Kidney (tissue), 14 donors: ENCODE results near the gene WBP2NL. TPM values are rescaled to one million over a fixed set of nuclear protein-coding genes. Genes with fewer than 3 reads are reported as not detected.

Experiments used
- DNase-seq, 5 donors: peaks; one replicate each; pipeline ENCODE4 v3.0.0-alpha.2; 2013 to 2020
- FAIRE-seq: peaks from 2 replicates; lab custom pipeline; 2012; peaks lifted over from hg19 to GRCh38; lab: Jason Lieb, UNC
- H3K27ac ChIP-seq, 2 donors: one replicate each; pipeline ENCODE4 v1.7.0; 2013; ENCODE audit warnings: low read depth in 2 of 2, low read length in 2 of 2, inconsistent platforms in 1 of 2
- H3K27me3 ChIP-seq: one replicate; pipeline ENCODE4 v1.7.1; 2013; ENCODE audit warnings: low read length, inconsistent platforms; ENCODE audit not compliant: control insufficient read depth, insufficient read depth
- H3K36me3 ChIP-seq, 3 donors: one replicate each; pipeline versions ENCODE4 v1.7.0 to v1.7.1; 2013; ENCODE audit warnings: low read length in 3 of 3, control low read depth in 1 of 3, inconsistent platforms in 1 of 3; ENCODE audit not compliant: insufficient read depth in 3 of 3, control insufficient read depth in 2 of 3
- H3K4me1 ChIP-seq, 3 donors: one replicate each; pipeline versions ENCODE4 v1.7.0 to v1.7.1; 2013; ENCODE audit warnings: low read length in 3 of 3, inconsistent platforms in 1 of 3, low read depth in 1 of 3; ENCODE audit not compliant: control insufficient read depth in 2 of 3, insufficient read depth in 2 of 3
- H3K4me3 ChIP-seq, 3 donors: one replicate each; pipeline versions ENCODE4 v1.7.0 to v1.8.1; 2013; ENCODE audit warnings: low read length in 3 of 3, control low read depth in 1 of 3, inconsistent platforms in 1 of 3
- H3K9ac ChIP-seq, 3 donors: one replicate each; pipeline versions ENCODE4 v1.7.0 to v1.7.1; 2013; ENCODE audit warnings: low read length in 3 of 3, control low read depth in 1 of 3, inconsistent platforms in 1 of 3
- H3K9me3 ChIP-seq, 3 donors: one replicate each; pipeline versions ENCODE4 v1.7.0 to v1.7.1; 2013; ENCODE audit warnings: low read length in 3 of 3, control low read depth in 1 of 3, inconsistent platforms in 1 of 3; ENCODE audit not compliant: control insufficient read depth in 2 of 3, insufficient read depth in 1 of 3
- intact Hi-C: fragments of 100-400 bp; cut with DNase I; formaldehyde crosslinking; loops from one replicate; pipeline ENCODE4 v1.11.1; 2022
- polyA plus RNA-seq: library from polyadenylated mRNA; stranded (reverse); fragments of 350-450 nt; fragmentation: Illumina TruSeq; extraction: RNeasy Lipid Tissue Mini Kit (QIAGEN cat#74804); gene quantifications from one replicate; pipeline ENCODE4 v1.2.3, GENCODE V29; 2014; ENCODE audit warnings: low read depth, low replicate concordance; ENCODE audit not compliant: insufficient read depth
- total RNA-seq: library from RNA; stranded (reverse); fragmentation: NEBNext Ultra II Directional; extraction: Animal tissue kit (Norgen Biotek cat#: 25700); gene quantifications from one replicate; pipeline ENCODE4 v1.2.1, GENCODE V29; 2021
- TF ChIP-seq, protein P1 (sequence below): IDR thresholded peaks from 3 replicates; pipeline ENCODE4 v1.5.1; 2012; ENCODE audit warnings: mild to moderate bottlenecking, moderate library complexity, borderline replicate concordance; ENCODE audit not compliant: insufficient read depth; ENCODE audit errors: extremely low read depth
- donor health status: control.
- donor health status: control.
- donor health status: control.
- donor health status: control.
- donor health status: control.
- donor health status: DM: yes; HTN: yes; CAD: no.
- donor health status: Normal renal cell carcinoma (clear cell type).

The WBP2NL gene
- total and polyA plus RNA-seq, 2 donors from 2014 or later = 0.84 to 2.5 TPM

DNA sequence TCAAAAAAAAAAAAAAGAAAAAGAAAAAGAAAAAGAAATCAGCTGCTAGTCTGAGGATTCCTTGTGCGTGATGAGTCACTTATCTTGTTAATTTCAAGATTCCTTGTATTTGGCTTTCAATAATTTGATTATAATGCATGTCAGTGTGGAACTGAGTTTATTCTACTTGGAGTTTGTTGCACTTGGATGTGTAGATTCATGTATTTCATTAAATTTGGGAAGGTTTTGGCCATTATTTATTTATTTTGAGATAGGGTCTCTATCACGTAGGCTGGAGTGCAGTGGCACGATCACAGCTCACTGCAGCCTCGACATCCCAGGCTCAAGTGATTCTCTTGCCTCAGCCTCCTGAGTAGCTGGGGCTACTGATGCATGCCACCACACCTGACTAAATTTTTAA is 14.8 kb downstream of the WBP2NL start:
- Histone ChIP-seq H3K27ac (no peak overlapping the region), H3K4me1 (no peaks in the 10 kb centered on the region), H3K9ac (no peak overlapping the region), H3K9me3 (peaks cover 0 to 10% (median 4%) of the 10 kb centered on the region in 3 donors), H3K36me3 (no peaks in the 10 kb centered on the region), H3K4me3 (no peak overlapping the region), H3K27me3 (no peaks in the 10 kb centered on the region)
- no peak for DNase-seq
- intact Hi-C loops = no loop called here
- no peak for FAIRE-seq
- TF ChIP-seq, protein P1, sequence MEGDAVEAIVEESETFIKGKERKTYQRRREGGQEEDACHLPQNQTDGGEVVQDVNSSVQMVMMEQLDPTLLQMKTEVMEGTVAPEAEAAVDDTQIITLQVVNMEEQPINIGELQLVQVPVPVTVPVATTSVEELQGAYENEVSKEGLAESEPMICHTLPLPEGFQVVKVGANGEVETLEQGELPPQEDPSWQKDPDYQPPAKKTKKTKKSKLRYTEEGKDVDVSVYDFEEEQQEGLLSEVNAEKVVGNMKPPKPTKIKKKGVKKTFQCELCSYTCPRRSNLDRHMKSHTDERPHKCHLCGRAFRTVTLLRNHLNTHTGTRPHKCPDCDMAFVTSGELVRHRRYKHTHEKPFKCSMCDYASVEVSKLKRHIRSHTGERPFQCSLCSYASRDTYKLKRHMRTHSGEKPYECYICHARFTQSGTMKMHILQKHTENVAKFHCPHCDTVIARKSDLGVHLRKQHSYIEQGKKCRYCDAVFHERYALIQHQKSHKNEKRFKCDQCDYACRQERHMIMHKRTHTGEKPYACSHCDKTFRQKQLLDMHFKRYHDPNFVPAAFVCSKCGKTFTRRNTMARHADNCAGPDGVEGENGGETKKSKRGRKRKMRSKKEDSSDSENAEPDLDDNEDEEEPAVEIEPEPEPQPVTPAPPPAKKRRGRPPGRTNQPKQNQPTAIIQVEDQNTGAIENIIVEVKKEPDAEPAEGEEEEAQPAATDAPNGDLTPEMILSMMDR = no peak

- no peaks in the 10 kb centered on the region for H3K36me3 ChIP-seq
- FAIRE-seq (no peak), DNase-seq (no peak)
- no peak overlapping the region for H3K27ac ChIP-seq
- TF ChIP-seq, protein P1 = no peak
- no peaks in the 10 kb centered on the region for H3K9me3 ChIP-seq
- H3K4me3 ChIP-seq = no peak overlapping the region
- intact Hi-C loops = no loop called here
- no peak overlapping the region for H3K9ac ChIP-seq
- H3K27me3 ChIP-seq = no peaks in the 10 kb centered on the region
- no peaks in the 10 kb centered on the region for H3K4me1 ChIP-seq
Observed at GRCh38 chr22:42016111-42016510, 17.5 kb downstream of the WBP2NL start.

DNA sequence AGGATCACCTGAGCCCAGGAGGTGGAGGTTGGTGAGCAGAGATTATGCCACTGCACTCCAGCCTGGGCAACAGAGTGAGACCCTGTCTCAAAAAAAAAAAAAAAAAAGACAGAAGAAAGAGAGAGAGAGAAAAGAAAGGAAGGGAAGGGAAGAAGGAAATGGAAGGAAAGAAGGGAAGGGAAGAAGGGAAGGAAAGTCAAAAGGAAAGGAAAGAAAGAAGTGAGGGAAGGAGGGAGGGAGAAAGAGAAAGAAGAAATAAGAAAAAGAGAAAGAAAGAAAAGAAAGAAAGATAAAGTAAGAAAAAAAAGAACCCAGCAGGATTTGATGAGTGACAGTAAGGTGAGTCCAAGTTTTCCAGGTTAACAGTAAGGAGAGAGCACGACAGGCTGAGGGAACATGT is 19.6 kb downstream of the WBP2NL start:
- intact Hi-C loops = no loop called here
- H3K27ac ChIP-seq = no peak overlapping the region
- H3K4me3 ChIP-seq = no peak overlapping the region
- TF ChIP-seq, protein P1 = no peak
- H3K4me1 ChIP-seq = no peaks in the 10 kb centered on the region
- DNase-seq (no peak), FAIRE-seq (no peak)
- no peaks in the 10 kb centered on the region for H3K9me3 ChIP-seq
- H3K9ac ChIP-seq = no peak overlapping the region
- no peaks in the 10 kb centered on the region for H3K36me3 ChIP-seq
- no peaks in the 10 kb centered on the region for H3K27me3 ChIP-seq

DNA sequence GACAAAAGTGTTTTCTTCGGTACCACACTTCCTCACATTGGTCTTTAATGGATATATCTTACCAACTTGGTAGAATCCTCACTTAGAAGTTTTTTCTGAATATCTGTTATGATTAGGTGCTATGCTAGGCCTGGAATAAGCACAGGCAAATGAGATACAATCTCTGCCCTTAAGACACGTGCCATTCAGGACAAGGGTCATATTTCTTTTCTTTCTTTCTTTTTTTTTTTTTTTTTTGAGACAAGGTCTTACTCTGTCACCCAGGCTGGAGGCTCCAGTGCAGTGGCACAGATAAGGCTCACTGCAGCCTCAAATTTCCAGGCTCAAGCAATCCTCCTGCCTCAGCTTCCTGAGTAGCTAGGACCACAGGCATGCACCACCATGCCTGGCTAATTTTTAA is 23.0 kb downstream of the WBP2NL start:
- H3K9ac ChIP-seq = no peak overlapping the region
- FAIRE-seq (no peak), DNase-seq (no peak)
- TF ChIP-seq, protein P1 = no peak
- H3K4me3 ChIP-seq = no peak overlapping the region
- no peak overlapping the region for H3K27ac ChIP-seq
- H3K4me1 ChIP-seq = no peaks in the 10 kb centered on the region
- no peaks in the 10 kb centered on the region for H3K9me3 ChIP-seq
- no peaks in the 10 kb centered on the region for H3K27me3 ChIP-seq
- intact Hi-C loops = no loop called here
- H3K36me3 ChIP-seq = no peaks in the 10 kb centered on the region
